DND-41 (cell line): ENCODE data around the gene MAD2L1BP.

ENCODE experiments used
- EZH2 ChIP-seq: IDR thresholded peaks from 3 replicates; pipeline ENCODE4 v1.6.1; 2012; ENCODE audit warnings: borderline replicate concordance, low read depth, mild to moderate bottlenecking, moderate library complexity, low read length, inconsistent platforms; ENCODE audit not compliant: severe bottlenecking
- TF ChIP-seq, protein P1 (sequence below): IDR thresholded peaks from 2 replicates; pipeline ENCODE4 v1.5.1; 2012; ENCODE audit warnings: borderline replicate concordance, low read length, moderate library complexity, mild to moderate bottlenecking; ENCODE audit not compliant: poor library complexity, severe bottlenecking; ENCODE audit errors: extremely low read depth

- no peak for TF ChIP-seq EZH2
- TF ChIP-seq, protein P1, sequence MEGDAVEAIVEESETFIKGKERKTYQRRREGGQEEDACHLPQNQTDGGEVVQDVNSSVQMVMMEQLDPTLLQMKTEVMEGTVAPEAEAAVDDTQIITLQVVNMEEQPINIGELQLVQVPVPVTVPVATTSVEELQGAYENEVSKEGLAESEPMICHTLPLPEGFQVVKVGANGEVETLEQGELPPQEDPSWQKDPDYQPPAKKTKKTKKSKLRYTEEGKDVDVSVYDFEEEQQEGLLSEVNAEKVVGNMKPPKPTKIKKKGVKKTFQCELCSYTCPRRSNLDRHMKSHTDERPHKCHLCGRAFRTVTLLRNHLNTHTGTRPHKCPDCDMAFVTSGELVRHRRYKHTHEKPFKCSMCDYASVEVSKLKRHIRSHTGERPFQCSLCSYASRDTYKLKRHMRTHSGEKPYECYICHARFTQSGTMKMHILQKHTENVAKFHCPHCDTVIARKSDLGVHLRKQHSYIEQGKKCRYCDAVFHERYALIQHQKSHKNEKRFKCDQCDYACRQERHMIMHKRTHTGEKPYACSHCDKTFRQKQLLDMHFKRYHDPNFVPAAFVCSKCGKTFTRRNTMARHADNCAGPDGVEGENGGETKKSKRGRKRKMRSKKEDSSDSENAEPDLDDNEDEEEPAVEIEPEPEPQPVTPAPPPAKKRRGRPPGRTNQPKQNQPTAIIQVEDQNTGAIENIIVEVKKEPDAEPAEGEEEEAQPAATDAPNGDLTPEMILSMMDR = no peak
These were observed 10.1 kb upstream of the MAD2L1BP start for GRCh38 chr6:43625393-43625992.
